ENCODE measurements around the gene PCYT1B.

PCYT1B gene

DNA sequence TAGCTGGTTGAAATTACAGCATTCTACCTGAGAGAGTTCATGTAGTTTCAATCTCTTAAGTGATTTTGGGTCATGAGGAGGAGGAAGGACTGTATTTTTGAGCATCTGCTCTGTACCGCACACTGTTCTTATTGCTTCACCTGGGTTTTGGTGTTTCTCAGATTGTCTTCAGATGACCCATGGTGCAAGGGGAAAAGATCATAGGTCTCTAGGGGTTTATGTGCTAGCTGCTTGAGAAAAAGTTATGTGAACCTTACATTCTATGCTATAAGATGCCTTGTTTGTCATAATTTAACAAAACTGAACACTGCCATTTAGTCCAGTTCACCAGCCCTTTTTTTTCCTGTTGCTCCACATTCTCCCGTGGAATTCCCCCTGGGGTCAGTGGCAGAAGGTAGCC lies 121.7 kb downstream of the PCYT1B start:
- no peak overlapping the region for H3K27ac Mint-ChIP-seq
- no peak overlapping the region for H3K4me3 Mint-ChIP-seq
- H3K27me3 Mint-ChIP-seq = no peaks in the 10 kb centered on the region
- no peaks in the 10 kb centered on the region for H3K9me3 Mint-ChIP-seq (ENCODE audit: low read depth)
- no peaks in the 10 kb centered on the region for H3K36me3 Mint-ChIP-seq
- no peaks in the 10 kb centered on the region for H3K4me1 Mint-ChIP-seq (ENCODE audit: low read depth)

DNA sequence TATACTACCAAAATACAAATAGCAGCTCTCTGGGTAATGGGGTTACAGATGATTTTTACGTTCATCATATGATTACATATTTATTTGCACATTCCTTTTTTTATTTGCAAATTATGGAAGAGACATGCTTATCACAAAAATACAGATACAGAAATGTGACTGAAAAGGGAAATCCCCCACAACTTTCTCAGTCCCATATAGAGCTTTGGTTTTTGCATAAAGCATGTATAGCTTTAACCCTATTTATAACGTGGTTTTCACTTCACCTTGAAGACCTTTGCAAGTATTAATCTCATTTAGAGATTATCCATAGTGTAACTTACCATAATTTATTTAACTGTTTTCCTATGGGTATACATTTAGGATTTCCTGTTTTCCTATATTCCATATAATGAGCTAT lies 126.7 kb downstream of the PCYT1B start:
- H3K9me3 Mint-ChIP-seq (ENCODE audit: low read depth) = no peaks in the 10 kb centered on the region
- H3K4me3 Mint-ChIP-seq = no peak overlapping the region
- H3K27me3 Mint-ChIP-seq = no peaks in the 10 kb centered on the region
- H3K4me1 Mint-ChIP-seq (ENCODE audit: low read depth) = no peaks in the 10 kb centered on the region
- H3K36me3 Mint-ChIP-seq = no peaks in the 10 kb centered on the region
- H3K27ac Mint-ChIP-seq = no peak overlapping the region

DNA sequence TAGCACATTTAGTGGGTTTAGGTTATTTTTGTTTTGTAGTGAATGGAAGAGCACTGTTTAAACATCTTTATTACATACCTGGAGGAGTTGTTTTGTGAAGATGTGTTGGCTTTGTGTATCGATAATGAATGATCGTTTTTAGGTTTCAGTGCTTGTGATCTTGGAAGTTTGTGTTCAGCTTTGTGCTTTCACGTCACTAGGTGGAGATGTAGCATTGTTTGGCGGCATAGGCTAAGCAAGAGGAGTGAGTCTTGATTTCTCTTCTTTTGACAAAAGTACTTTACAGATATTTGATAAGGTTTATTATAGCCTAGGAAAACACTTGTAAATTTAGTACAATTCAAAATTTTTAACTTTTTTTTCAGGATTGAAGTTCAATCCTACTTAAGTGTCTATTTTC lies 131.7 kb downstream of the PCYT1B start:
- H3K27me3 Mint-ChIP-seq = no peaks in the 10 kb centered on the region

DNA sequence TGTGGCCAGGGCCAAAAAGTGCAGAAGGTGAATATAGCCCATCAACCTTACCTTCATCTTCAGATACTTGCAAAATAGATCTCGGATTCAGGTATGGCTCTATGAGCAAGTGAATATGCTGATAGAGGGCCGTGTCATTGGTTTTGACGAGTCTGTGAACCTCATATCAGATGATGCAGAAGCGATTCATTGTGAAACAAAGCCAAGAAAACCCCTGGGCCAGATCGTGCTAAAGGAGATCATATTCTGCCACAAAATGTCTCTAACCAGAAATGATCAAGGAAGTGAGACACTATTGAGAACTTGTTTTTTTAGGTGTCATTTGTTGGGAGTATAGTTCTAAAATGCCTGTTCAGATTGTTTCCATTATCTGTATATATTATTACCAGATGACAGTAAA lies 133.7 kb downstream of the PCYT1B start:
- Mint-ChIP-seq H3K27me3 (no peaks in the 10 kb centered on the region), H3K9me3 (ENCODE audit: low read depth) (no peaks in the 10 kb centered on the region), H3K36me3 (no peaks in the 10 kb centered on the region), H3K4me1 (ENCODE audit: low read depth) (no peaks in the 10 kb centered on the region), H3K4me3 (no peak overlapping the region), H3K27ac (no peak overlapping the region)

More for the DNA sequence above, 131.7 kb downstream of the PCYT1B start:
- no peak overlapping the region for H3K27ac Mint-ChIP-seq
- H3K36me3 Mint-ChIP-seq = no peaks in the 10 kb centered on the region
- no peak overlapping the region for H3K4me3 Mint-ChIP-seq
- no peaks in the 10 kb centered on the region for H3K4me1 Mint-ChIP-seq (ENCODE audit: low read depth)
- H3K9me3 Mint-ChIP-seq (ENCODE audit: low read depth) = no peaks in the 10 kb centered on the region

DNA sequence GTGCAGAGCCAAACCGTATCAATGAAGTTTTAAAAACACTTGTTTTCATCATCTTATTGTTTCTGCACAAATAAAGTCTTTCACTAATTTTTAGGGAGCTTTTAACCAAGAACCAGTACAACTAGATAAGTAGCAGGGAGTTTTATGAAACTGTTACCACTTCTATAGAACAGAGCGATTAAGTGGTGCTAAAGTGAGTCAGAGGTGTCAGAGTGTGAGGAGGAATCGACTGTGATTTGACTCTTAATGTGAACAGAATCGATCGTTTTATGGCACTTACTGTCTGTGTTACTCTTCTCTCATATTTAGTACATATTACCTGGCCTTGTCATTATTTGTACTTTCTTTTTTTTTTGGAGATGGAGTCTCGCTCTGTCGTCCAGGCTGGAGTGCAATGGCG lies 138.8 kb downstream of the PCYT1B start:
- Mint-ChIP-seq H3K27ac (no peak overlapping the region), H3K36me3 (peaks cover 5% of the 10 kb centered on the region), H3K4me3 (no peak overlapping the region), H3K9me3 (ENCODE audit: low read depth) (no peaks in the 10 kb centered on the region), H3K27me3 (no peaks in the 10 kb centered on the region), H3K4me1 (ENCODE audit: low read depth) (peaks cover 2% of the 10 kb centered on the region)

Measured in activated naive CD8-positive, alpha-beta T cell (primary cell).